Posterior cingulate gyrus (tissue), 11 donors: ENCODE results near the gene TMEM182.

Experiments
- DNase-seq, 10 donors: peaks; one replicate each; pipeline versions ENCODE4 v3.0.0 to v3.0.0-alpha.2; 2020 to 2021; ENCODE audit warnings: mixed read lengths in 3 of 10
- intact Hi-C: fragments of 100-400 bp; cut with DNase I; formaldehyde crosslinking; loops from one replicate; pipeline ENCODE4 v1.15.1; 2023

The TMEM182 gene

DNA sequence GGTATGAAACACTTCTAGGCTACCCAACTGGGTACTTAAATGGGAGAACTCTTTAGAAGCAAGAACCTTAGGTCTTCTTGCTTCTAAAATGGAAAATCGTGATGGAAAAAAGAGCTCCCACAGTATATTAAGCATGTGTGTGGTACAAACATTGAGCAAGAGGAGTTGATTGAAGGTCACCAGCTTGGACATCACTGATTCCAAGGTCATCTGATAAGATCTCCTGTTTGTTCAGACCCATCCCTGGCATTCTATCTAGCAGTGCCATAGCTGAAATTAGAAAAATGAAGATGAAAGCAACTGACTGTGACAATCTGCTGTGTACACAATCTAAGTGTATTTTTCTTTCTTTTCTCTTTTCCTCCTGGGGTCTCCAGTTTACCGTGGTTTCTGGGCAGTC, 35.7 kb downstream of the TMEM182 start:
- DNase-seq: no peak
- intact Hi-C loops: no loop called here

DNA sequence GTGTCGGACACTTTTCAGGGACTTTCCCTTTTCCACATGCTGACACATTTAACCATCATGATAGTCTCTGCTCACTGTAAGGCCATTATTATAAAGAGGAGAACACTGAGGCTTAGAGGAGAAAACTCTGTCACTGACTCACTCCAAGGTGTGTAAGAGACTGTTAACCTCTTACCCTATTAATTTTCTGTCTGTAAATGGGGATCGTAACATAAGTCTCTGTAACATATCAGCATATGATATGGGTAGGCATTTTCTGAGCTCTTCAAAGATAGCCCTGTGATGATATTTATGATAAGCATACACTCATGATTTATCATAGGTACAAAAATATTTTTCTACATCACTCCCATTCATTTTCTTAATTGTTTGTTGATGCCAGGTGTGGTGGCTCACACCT, 36.4 kb downstream of the TMEM182 start:
- intact Hi-C loops: no loop called here
- DNase-seq: no peak

DNA sequence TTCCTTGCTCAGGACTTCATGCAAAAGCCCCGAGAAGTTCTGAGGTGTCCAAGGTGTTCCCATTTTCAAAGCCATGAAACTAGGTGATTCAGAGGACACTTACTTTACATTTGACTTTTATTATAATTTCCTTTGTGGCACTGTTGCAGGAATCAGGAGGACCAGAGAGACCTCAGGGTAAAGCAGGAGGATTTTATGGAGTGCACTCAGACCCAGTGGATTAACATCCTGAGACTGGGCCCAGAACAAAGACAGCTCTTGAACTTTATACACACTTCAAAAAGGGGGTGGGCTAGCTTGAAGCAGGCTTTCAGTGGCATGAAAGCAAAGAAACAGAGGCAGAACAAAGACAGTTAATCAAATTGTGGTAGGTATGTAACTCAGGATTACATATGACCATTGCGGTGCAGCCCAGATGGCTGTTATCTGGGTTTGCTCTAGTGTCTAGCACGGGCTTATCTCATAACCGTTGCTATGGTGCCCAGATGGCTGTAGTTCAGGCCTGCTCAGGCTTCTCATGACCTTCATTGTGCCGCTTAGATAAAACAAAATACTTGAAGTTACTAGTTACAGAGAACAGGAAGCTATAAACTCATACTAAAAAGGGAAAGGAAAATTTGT, 39.4 kb downstream of the TMEM182 start:
- intact Hi-C loops: no loop called here

DNA sequence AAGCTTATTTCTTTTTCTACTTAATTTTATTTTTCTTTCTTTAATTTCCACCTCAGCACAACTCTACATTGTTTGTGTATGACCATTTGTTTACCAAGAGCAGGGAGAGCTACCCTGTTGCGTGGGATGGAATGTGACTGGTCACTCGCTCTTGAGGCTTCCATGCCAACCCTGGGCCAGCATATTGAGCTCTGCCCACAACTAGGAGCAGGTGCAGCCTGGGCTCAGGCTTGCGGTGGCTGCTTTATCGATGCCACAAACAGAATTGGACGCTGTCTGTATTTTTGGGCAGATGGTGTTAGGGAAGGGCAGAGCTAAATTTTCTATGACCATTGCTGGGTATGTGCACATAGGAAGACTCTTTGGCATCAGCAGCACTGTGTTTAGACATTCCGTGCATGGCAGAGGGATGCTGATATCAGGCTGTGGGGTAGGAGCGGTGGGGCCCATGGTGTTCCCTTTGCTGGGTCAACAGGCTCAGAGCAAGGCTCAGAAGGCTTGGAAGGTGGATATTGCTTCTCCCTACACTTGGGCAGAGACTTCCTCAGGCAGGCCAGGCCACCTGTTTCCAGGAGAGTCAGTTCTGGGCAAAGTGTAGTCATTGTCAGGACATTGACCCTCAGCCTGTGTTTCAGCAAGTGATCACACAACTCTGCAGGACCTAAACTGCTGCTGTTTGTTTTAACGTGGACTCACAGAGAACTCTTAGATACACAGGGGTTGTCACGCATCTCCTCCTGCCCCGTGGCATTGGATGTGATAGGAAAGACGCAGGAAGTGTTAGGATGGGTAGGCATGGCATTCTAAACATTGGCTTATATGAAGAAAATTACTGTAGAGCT, 40.2 kb downstream of the TMEM182 start:
- DNase-seq: no peak
- intact Hi-C loops: no loop called here

More for the DNA sequence above, 39.4 kb downstream of the TMEM182 start:
- DNase-seq: no peak

DNA sequence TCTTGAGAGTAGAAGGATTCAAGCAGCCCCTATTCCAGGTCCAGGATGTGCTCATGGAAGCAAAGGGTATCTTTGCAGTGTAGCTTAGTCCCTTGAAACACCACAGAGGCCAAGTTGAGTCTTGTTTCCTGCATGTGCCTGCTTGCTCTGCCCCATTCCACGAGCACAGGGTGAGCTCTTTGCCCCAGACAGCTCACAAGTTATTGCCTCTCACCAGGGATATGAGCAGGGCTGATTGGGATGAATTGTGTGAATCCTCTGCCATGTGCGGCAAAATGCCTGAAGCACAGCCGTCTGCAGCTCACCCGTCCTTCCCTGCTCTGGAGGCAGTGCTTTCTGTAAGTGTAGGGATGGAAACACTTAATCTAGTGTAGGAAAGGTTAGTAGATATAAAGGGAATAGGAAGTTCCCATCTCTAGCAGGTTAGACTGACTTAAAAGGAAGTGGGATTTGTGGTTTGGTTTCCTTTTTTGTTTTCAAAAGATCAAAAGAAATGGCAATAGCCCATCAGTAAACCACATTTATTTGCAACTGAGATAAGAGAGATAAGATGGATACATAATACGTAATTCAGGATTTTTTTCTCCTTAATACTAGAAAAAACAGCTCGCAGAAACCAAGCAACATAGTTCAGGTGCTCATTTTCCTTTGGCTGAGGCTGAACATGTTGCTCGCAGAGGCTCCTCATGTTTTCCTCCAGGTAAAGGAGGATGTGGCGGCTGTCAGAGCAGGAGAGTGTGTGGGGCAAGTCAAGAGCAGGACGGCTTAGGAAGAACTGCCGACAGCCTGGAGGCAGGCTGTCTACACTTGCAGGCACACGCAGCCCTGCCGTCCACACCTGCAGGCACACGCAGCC, 41.4 kb downstream of the TMEM182 start:
- DNase-seq: no peak
- intact Hi-C loops: no loop called here

DNA sequence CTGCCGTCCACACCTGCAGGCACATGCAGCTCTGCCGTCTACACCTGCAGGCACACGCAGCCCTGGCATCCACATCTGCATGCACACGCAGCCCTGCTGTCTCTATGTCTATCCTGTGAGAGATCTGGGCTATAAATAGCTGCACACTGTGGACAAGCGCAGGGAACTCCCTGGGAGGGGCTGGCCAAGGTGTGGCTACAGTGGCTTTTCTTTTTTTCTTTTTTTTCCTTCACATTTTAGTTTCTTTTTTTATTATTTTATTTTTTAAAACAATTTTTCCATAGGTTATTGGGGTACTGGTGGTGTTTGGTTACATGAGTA, 42.0 kb downstream of the TMEM182 start:
- DNase-seq: no peak
- intact Hi-C loops: no loop called here

DNA sequence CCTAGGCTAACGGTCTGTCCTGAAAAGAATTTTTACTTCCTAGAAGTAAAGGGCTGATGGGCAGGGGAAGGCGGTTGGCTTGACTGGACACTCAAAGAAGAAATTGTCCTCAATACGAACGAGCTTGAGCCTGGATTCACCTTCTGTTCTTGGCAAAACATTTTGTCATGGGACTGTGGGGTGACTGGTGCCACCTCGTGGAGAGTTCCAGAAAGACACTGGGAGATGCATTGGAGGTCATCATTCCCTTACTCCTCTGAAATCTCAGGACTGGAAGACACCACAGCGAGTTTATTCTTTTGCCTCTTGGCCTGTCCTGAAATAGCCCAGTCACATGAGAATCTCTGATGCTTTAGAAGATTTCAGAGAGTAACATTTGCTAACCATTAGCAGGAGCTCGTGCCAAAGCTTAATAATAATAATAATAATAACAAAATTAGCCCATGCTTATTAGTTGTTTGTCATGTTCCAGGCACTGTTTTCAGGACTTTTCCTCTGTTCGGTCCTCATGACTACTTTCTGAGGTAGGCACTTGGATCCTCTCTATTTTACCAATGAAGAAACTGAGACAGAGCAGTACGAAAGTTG, 44.5 kb downstream of the TMEM182 start:
- intact Hi-C loops: loop anchor here (2.0 kb wide), 1 partner anchor 54 kb away; no protein-coding TSS in a partner anchor
- peak; percentile 34 to 92 (median 64) for DNase-seq

DNA sequence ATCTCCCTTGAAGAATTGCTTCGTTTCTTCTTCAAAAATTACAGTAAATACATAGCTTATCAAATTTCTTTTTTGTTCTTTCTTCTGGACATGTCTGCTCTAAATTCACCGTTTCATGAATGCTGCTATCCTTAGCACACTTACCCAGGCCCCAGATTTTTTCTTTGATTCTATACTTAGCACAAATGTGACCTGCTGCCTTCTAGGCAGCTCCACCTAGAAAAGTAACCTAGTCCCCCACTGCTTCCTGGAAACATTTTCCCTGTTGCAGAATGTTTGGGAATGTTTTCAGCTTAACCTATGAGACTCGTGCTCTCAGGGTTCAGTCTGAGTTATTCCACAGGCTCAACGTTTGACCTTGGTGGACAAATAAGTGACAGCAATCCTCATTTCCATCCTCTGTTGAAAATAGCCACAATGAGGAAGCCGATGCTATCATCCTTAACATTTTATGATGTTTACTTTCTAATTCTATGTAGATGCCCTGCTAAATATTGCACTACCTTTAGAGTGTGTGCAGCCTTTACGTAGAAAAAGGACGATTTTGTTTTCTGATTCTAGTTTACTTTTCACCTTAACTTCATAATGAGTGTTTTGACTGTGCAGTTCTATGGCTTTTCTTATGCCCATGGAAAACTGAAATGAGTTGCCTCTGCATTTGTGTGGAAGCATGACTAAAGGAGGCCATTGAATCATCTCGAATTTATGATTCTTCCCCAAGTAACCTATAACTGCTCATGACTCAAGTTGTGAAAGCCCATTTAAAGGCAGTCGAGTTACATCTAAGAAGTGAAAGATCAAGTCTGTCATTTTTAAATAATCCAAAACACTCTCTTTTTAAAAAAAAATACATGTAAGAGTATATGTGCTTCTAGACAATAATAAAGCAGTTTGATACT, 47.7 kb downstream of the TMEM182 start:
- DNase-seq: no peak
- intact Hi-C loops: no loop called here

DNA sequence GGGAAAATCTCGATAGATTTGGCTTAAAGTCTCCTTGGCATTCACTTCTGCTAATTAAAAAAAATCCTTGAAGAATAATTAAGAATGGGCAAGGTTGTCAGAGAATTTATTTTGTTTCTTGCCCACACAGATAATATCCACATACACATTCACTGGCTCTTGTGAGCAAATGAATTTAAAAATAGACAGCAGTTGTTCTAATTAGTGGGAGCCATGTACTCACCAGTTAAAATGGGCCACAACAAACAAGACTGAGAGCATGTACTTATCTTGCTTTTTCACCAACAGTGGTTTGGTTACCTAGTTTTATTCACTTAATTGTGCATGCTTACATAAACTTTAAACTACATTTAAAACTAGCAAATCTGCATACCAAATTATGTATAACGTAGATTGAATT, 53.5 kb downstream of the TMEM182 start:
- intact Hi-C loops: no loop called here

DNA sequence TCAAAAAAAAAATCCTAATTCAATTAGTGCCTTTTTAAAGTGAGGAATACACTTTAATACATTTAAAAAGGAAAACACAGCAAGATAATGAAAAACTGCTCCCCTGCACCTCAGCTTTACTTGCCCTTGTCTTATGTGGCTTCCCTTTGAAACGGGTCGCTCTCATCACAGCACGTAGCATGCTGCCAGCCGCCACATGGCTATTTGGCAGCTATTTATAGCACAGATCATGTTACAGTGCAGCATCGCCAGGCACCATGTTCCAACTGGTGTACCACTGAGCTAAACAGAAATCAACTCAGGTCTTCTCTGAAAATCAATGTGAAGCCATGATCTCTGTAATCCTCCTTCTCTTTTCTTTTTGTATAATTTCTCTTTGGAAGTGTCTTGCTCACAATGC, 65.1 kb downstream of the TMEM182 start:
- DNase-seq: peak in 3 of 10 donors; percentile 17 to 82 (median 77)
- intact Hi-C loops: no loop called here

More for the DNA sequence above, 53.5 kb downstream of the TMEM182 start:
- no peak for DNase-seq

DNA sequence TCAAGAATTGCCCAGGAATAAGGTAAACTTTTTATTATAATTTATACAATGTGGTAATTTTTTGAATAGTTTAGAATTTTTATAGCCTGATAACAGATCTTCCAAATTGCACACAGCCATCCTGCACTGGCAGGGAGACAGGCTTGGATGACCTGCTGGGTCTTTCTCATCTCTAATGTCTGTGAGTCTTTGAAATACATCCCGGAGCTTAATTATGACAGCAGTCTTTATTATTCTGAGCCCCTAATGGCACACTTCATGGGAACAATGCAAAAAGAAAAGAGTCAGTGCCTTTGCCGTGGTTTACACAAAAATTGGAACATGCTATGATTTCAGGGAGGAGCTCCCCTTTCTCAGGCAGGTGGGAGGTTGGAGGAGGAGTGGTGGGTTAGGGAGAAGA, 71.0 kb downstream of the TMEM182 start:
- no peak for DNase-seq
- intact Hi-C loops: no loop called here

DNA sequence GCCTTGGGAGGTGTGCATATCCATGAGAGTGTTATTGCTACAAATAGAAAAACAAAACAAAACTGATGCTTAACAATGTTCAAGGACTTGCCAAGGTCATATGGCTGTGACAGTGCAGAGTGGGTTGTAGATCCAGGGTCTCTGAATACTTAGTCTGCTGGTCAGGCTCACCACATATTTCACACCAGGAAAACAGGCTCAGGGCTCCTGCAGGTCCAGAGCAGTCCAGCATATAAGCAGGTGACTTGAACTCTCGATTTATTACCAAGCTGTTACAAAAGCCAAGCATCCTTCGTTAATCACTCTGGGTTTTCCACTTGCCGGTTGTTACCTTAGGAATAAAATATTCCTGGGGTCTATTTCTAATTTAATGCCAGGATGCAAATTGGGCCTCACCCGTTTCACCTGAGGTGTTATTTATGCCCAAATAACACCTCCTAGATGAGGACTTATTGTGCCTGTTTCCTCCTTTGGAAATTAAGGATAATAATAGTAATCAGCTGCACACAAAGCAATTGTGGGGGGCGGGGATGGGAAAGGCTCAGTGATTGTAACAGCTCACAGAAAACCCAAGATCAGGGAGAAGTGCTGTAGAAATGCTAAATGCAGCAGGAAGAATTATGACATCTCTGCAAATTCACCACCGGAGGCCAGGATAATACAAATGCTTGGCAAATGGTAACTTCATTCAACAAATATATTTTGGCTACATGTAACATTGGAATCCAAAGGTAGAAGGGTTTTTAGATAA, 72.9 kb downstream of the TMEM182 start:
- DNase-seq: no peak
- intact Hi-C loops: no loop called here

DNA sequence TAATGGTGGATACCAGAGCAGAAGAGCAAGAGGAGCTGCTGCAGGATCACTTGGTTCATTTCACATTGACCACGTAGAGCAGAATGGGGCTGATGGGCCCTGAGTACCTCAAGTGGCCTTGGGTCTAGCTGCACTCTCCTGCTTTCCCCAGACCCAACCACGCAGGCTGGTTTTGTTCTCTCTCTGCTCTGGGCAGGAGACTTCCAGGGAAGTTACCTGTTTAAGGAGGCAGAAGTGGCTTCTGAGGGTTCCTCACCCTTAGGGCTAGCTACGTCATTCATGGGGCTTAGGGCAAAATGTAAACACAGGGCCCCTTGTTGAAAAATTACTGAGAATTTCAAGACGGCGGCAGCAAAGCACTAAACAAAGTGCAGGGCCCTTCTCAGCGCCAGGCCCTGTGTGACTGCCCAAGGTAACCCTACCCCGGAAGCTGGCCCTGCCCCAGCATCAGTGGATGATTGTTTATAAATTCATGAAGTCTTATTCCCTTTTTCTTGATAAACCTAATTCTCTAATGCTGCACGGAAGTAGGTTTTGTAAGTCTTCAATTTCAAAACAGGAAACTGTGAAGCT, 75.9 kb downstream of the TMEM182 start:
- no peak for DNase-seq
- intact Hi-C loops: no loop called here

DNA sequence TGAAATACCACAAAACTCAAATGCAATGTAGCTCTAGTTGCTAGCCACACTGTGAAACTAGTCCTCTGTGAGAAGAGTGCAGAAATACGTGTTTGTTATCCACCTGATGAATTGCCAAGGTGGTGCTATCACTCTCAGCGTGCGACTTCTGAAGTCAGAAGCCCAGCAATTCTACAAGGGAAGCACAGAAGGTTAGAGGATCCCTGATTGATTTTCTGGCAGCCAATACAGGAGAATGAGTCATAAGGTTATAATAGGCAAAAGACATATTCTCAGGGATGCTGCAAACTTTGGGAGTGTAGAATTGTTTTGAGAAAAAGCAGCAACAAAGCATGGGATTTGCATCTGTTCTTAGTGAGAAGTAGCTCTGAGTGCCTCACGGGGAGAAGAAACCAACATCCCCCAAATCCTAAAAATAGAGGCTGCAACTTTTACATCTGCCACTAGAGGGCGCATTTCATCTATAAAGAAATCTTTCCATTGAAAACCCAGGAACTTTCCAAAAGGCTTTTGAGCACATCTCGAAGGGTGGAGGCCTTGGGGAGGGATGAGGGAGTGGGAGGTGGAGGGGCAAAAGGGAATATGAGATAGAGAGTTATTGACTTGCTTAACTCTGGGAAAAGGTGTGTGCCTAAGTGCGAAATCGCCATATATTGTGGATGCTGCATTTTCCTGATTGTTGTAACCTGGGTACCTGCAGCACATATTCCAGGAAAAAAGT, 78.0 kb downstream of the TMEM182 start:
- intact Hi-C loops: loop anchor here (2.0 kb wide), 1 partner anchor 33 kb away; no protein-coding TSS in a partner anchor
- DNase-seq: peak in 3 of 10 donors; percentile 24 to 36 (median 27)

DNA sequence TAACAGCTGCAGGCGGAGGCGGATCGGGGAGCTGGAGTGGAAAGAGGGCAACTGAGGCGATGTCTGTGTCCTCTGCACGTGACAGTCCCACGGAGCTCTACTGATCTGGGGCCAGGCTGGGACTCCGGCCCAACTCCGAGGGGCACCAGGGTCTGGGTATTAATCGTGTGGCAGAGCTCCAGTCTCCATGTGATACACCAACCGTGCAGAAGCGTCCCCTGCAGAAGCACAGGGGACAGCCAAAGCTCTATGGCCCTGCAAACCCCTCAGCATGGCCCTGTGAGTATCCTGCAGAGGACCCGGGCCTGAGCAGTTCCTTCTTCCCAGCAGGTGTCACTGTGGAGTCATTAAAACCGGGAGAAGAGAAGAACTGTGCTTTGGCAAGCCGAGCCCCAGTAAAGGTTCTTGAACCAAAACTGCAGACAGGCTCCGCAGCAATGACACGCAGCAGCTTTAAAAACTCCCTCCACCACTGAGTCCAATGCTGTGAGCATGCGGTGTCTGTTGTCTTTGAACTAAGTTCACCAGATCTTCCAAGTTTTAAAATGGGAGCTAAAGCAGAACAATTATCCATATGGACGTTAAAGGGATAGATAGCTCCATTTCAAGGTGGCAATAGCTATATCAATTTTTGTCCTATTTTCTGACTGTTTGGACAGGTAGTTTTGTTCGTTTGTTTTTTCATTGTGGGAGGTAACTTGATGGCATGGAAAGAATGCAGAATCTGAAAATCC, 79.4 kb downstream of the TMEM182 start:
- intact Hi-C loops: loop anchor here (2.0 kb wide), 1 partner anchor 32 kb away; no protein-coding TSS in a partner anchor
- peak; percentile 30 to 91 (median 64) for DNase-seq

DNA sequence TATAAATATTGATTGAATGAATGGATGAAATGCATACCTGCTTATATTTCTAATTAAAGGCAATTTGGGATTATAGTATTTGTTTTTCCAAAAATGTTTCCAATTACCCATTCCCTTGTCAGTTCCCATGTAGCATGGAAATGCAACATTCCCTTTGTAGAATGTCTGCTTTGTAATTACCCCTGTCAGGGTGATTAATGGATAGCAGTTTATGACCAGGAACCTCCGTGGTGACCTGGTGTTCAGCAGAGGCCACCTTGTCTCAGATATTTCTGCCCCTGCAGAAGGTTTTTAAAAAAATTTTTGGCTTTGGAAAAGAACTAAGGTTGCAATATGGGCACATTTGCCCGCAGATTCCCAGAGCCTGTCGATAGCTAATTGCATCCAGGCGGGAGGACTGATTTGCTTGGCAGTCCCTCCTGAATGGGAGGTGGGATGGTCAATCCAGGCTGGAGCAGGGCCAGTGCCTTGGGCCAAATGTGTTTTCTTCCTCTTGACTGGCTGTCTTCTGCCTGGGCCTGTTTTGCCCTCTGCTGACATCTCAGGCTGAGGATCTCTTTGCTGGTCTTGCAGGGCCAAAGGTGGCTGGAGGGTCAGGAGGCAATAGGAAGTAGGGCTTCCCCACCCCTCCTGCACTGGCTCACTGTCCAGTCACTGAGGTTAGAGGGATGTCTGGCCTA, 82.1 kb downstream of the TMEM182 start:
- intact Hi-C loops: no loop called here
- DNase-seq: no peak

DNA sequence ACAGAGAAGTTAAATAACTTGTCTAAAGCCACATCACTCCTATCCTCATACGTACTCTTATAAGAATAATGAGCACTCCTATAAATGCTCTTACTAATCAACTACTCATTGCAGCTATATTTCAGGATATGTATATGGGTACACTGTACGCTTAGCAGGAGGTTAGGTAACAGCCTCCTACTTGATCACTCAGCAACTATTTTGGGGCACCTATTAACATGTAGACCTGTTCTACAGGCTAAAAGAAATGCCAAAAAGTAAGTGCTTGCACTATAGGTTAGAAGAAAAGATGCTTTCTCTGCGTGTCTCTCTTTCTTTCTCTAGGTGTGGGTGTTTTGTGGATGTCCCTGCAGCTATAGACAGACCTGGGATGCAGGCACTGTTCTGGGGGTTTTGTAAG, 83.1 kb downstream of the TMEM182 start:
- DNase-seq: no peak
- intact Hi-C loops: no loop called here
